ENCODE measurements around the gene PDE12. TPM values are rescaled to one million over a fixed set of nuclear protein-coding genes. Genes with fewer than 3 reads are reported as not detected.

The PDE12 gene
- total RNA-seq, 1 donor from 2014 or later, result 11.0 TPM

GRCh38 chr3:57570878-57571277 is 14.8 kb downstream of the PDE12 start:
- peaks cover 21% of the 10 kb centered on the region for H3K36me3 Mint-ChIP-seq (ENCODE audit: low read depth, unreplicated experiment)
- no peak for DNase-seq (ENCODE audit: low spot score)
- no peak for TF ChIP-seq CTCF (IDR thresholded peaks at IDR 0.05; ENCODE audit: unreplicated experiment)
- H3K9me3 Mint-ChIP-seq (ENCODE audit: unreplicated experiment), result no peaks in the 10 kb centered on the region
- no peaks in the 10 kb centered on the region for H3K4me1 Mint-ChIP-seq (ENCODE audit: unreplicated experiment)
- H3K27me3 Mint-ChIP-seq (ENCODE audit: unreplicated experiment), result no peaks in the 10 kb centered on the region
- H3K27ac Mint-ChIP-seq (ENCODE audit: unreplicated experiment), result no peak overlapping the region
- no peak overlapping the region for H3K4me3 Mint-ChIP-seq (ENCODE audit: unreplicated experiment)

GRCh38 chr3:57572096-57572495 is 16.0 kb downstream of the PDE12 start:
- no peaks in the 10 kb centered on the region for H3K27me3 Mint-ChIP-seq (ENCODE audit: unreplicated experiment)
- H3K9me3 Mint-ChIP-seq (ENCODE audit: unreplicated experiment), result no peaks in the 10 kb centered on the region
- H3K27ac Mint-ChIP-seq (ENCODE audit: unreplicated experiment), result no peak overlapping the region
- H3K36me3 Mint-ChIP-seq (ENCODE audit: low read depth, unreplicated experiment), result peaks cover 21% of the 10 kb centered on the region
- TF ChIP-seq CTCF (IDR thresholded peaks at IDR 0.05; ENCODE audit: unreplicated experiment), result no peak
- DNase-seq (ENCODE audit: low spot score), result no peak
- no peaks in the 10 kb centered on the region for H3K4me1 Mint-ChIP-seq (ENCODE audit: unreplicated experiment)
- no peak overlapping the region for H3K4me3 Mint-ChIP-seq (ENCODE audit: unreplicated experiment)

GRCh38 chr3:57575966-57576626 is 20.0 kb downstream of the PDE12 start:
- H3K9me3 Mint-ChIP-seq (ENCODE audit: unreplicated experiment), result no peaks in the 10 kb centered on the region
- H3K27me3 Mint-ChIP-seq (ENCODE audit: unreplicated experiment), result no peaks in the 10 kb centered on the region
- peaks cover 17% of the 10 kb centered on the region for H3K36me3 Mint-ChIP-seq (ENCODE audit: low read depth, unreplicated experiment)
- no peak overlapping the region for H3K4me3 Mint-ChIP-seq (ENCODE audit: unreplicated experiment)
- TF ChIP-seq CTCF (IDR thresholded peaks at IDR 0.05; ENCODE audit: unreplicated experiment), result no peak
- H3K4me1 Mint-ChIP-seq (ENCODE audit: unreplicated experiment), result no peaks in the 10 kb centered on the region
- no peak for DNase-seq (ENCODE audit: low spot score)
- no peak overlapping the region for H3K27ac Mint-ChIP-seq (ENCODE audit: unreplicated experiment)

GRCh38 chr3:57577801-57578200 is 21.7 kb downstream of the PDE12 start:
- no peak for DNase-seq (ENCODE audit: low spot score)
- Mint-ChIP-seq H3K9me3 (ENCODE audit: unreplicated experiment) (no peaks in the 10 kb centered on the region), H3K4me1 (ENCODE audit: unreplicated experiment) (no peaks in the 10 kb centered on the region), H3K4me3 (ENCODE audit: unreplicated experiment) (no peak overlapping the region), H3K27me3 (ENCODE audit: unreplicated experiment) (no peaks in the 10 kb centered on the region), H3K27ac (ENCODE audit: unreplicated experiment) (no peak overlapping the region), H3K36me3 (ENCODE audit: low read depth, unreplicated experiment) (peaks cover 11% of the 10 kb centered on the region)
- no peak for TF ChIP-seq CTCF (IDR thresholded peaks at IDR 0.05; ENCODE audit: unreplicated experiment)

- H3K4me1 Mint-ChIP-seq (ENCODE audit: unreplicated experiment), result peaks cover 3% of the 10 kb centered on the region
- peak overlapping the region; percentile 37 for H3K4me3 Mint-ChIP-seq (ENCODE audit: unreplicated experiment)
- no peak for DNase-seq (ENCODE audit: low spot score)
- H3K36me3 Mint-ChIP-seq (ENCODE audit: low read depth, unreplicated experiment), result peaks cover 3% of the 10 kb centered on the region
- H3K9me3 Mint-ChIP-seq (ENCODE audit: unreplicated experiment), result no peaks in the 10 kb centered on the region
- no peak for TF ChIP-seq CTCF (IDR thresholded peaks at IDR 0.05; ENCODE audit: unreplicated experiment)
- no peaks in the 10 kb centered on the region for H3K27me3 Mint-ChIP-seq (ENCODE audit: unreplicated experiment)
- H3K27ac Mint-ChIP-seq (ENCODE audit: unreplicated experiment), result no peak overlapping the region
These were observed 26.5 kb downstream of the PDE12 start for GRCh38 chr3:57582474-57583168.

Data from endothelial cell (in vitro differentiated cells).